ENCODE results near the gene TWNK.

The TWNK gene

DNA sequence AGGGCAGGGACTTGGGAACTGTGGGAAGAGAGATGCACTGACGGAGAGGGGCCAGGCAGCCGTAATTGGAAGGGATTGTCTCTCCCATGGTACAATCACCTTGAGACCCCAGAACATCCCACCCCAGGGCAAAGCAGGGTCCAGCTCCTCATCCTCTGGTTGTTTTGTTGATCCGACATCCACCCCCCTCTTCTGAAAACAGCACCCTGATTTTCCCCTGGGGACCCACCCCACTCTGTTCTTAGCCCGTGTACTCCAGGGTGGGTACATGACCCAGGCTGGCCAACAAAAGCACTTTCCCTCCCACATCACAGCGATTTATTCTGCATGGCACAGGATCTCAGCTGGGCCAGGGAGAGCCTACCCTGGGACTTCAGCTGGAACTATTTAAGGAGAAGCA lies 29.5 kb downstream of the TWNK start:
- H3K4me3 ChIP-seq (ENCODE audit: low read length), result no peak overlapping the region
- DNase-seq (ENCODE audit: low read depth), result no peak
- TF ChIP-seq, protein P1, sequence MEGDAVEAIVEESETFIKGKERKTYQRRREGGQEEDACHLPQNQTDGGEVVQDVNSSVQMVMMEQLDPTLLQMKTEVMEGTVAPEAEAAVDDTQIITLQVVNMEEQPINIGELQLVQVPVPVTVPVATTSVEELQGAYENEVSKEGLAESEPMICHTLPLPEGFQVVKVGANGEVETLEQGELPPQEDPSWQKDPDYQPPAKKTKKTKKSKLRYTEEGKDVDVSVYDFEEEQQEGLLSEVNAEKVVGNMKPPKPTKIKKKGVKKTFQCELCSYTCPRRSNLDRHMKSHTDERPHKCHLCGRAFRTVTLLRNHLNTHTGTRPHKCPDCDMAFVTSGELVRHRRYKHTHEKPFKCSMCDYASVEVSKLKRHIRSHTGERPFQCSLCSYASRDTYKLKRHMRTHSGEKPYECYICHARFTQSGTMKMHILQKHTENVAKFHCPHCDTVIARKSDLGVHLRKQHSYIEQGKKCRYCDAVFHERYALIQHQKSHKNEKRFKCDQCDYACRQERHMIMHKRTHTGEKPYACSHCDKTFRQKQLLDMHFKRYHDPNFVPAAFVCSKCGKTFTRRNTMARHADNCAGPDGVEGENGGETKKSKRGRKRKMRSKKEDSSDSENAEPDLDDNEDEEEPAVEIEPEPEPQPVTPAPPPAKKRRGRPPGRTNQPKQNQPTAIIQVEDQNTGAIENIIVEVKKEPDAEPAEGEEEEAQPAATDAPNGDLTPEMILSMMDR (IDR thresholded peaks at IDR 0.05; ENCODE audit: insufficient read depth, low read depth, low read length, missing control alignments), result no peak

DNA sequence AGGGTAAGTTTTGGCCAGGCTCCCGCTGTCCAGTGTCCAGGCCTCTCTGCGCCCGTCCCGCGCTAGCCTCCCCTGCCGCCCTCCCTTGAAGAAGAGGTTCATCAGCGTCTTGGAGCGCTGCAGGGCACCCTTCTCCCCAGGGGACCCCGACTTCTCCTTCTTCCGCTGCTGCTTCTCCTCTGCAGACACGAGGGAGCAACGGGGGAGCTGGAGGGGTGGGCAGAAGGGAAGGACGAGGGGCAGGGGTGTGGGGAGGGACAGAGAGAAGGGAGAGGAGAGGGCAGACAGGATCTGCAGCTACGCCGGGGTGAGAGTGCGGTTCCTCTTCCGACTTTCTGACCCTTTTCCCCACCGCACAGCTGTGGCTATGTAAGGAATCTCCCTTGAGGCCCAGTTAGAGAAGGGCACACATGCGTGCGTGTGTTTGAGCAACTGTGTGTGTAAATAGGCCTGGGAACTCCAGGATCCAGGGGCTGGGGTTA lies 30.8 kb downstream of the TWNK start:
- TF ChIP-seq, protein P1 (IDR thresholded peaks at IDR 0.05; ENCODE audit: insufficient read depth, low read depth, low read length, missing control alignments), result no peak
- no peak overlapping the region for H3K4me3 ChIP-seq (ENCODE audit: low read length)
- no peak for DNase-seq (ENCODE audit: low read depth)

- no peak overlapping the region for H3K4me3 ChIP-seq (ENCODE audit: low read length)
- DNase-seq (ENCODE audit: low read depth), result peak; percentile 76
Measured at GRCh38 chr10:101018600-101019439, 31.5 kb downstream of the TWNK start.

DNA sequence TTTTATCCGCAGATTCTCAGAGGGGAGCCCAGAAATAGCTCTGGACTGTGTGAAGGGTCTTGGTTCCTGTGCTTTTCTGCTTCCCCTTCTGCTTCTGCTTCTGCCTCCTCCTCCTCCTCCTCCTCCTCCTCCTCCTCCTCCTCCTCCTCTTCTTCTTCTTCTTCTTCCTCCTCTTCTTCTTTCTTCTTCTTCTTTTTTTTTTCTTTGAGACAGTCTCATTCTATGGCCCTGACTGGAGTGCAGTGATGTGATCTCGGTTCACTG lies 32.0 kb downstream of the TWNK start:
- TF ChIP-seq, protein P1 (IDR thresholded peaks at IDR 0.05; ENCODE audit: insufficient read depth, low read depth, low read length, missing control alignments), result no peak
- H3K4me3 ChIP-seq (ENCODE audit: low read length), result no peak overlapping the region
- DNase-seq (ENCODE audit: low read depth), result no peak

More at GRCh38 chr10:101018600-101019439, 31.5 kb downstream of the TWNK start:
- TF ChIP-seq, protein P1 (IDR thresholded peaks at IDR 0.05; ENCODE audit: insufficient read depth, low read depth, low read length, missing control alignments), result peak; percentile 70

DNA sequence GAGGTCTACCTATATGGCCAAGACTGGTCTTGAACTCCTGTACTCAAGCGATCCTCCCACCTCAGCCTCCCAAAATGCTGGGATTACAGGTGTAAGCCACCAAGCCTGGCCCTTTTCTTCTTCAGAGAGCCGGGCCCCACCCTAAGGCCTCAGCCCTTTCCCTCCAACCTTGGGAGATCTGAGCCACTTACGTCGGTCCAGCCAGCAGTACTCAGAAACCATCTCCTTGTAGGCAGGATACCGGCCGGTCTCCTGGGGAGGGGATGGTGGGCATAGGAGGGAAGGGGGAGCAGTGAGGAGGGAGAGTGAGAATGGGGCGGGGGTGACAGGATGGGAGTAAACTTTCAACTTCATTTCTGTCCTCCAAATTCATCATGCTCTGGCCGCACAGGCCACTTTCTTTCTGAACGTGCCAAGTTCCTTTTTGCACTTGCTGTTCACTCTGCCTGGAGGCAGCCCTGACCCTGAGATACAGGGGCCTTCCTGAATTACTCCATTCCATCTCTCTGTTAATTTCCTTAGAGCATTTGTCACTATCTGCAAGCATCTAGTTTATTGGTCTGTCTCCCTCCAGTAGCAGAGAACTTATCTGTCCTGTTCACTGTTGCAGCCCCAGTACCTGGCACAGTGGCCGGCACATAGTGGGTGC lies 33.2 kb downstream of the TWNK start:
- TF ChIP-seq, protein P1 (IDR thresholded peaks at IDR 0.05; ENCODE audit: insufficient read depth, low read depth, low read length, missing control alignments), result no peak
- H3K4me3 ChIP-seq (ENCODE audit: low read length), result no peak overlapping the region
- no peak for DNase-seq (ENCODE audit: low read depth)

DNA sequence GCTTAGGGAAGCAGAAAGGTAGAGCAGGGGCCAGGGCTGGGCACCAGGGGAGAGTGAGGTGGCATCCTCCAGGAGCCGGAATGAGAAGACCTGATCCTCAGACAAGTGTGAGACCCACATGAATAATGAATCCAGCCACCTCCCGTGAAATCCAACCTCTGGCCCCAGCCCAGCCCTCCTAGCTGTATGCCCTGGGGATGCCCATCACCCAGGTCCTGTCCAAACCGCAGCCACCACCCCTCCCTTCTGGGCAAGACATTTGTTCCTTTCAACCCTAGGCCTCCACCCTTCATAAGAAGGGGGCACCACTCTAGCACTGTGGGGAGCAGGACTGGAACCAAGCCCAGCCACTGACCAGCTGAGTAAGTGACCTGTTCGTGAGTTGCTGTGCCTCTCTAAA lies 33.9 kb downstream of the TWNK start:
- no peak for DNase-seq (ENCODE audit: low read depth)
- TF ChIP-seq, protein P1 (IDR thresholded peaks at IDR 0.05; ENCODE audit: insufficient read depth, low read depth, low read length, missing control alignments), result no peak
- H3K4me3 ChIP-seq (ENCODE audit: low read length), result no peak overlapping the region

Data from epithelial cell of esophagus (primary cell).